Inflammatory macrophage (primary cell): ENCODE data around the gene GALR3.
A peak's percentile ranks its signal among the peaks of the same experiment; 100 is the strongest.
"Not testable (repeated sequence)": the region's sequence is repeated elsewhere in the genome, so short reads cannot be mapped to it uniquely, and the experiment has no call there.

ENCODE experiments used
- DNase-seq, 2 donors: peaks; one replicate each; pipeline ENCODE4 v3.0.0-alpha.2; 2020 to 2022
- total RNA-seq, 18 experiments: gene quantifications; one replicate each; lab custom pipeline; 2026; ENCODE audit warnings: mixed read lengths in 6 of 18, inconsistent platforms in 2 of 18; lab: John Stamatoyannopoulos, UW

GALR3 gene
- total RNA-seq = 0 to 0.13 (median 0) reads per million in 18 experiments

GRCh38 chr22:37823134-37823985 lies at the start of gene GALR3:
Gene GALR3 (plus strand): TSS chr22:37823382. CDS start chr22:37823407, 25 bp downstream.
- no peak for DNase-seq

- DNase-seq = no peak
Measured at GRCh38 chr22:37774728-37775127, 48.5 kb upstream of the GALR3 start.

GRCh38 chr22:37775785-37776638 lies 47.2 kb upstream of the GALR3 start:
- no peak for DNase-seq

- DNase-seq = no peak
Measured at GRCh38 chr22:37776639-37777005, 46.6 kb upstream of the GALR3 start.

GRCh38 chr22:37777122-37777687 lies 46.0 kb upstream of the GALR3 start:
- peak; percentile 32 to 35 for DNase-seq

GRCh38 chr22:37778370-37779009 lies 44.7 kb upstream of the GALR3 start:
- DNase-seq = no peak

- no peak for DNase-seq
Measured at GRCh38 chr22:37781434-37782059, 41.6 kb upstream of the GALR3 start.

- no peak for DNase-seq
Measured at GRCh38 chr22:37782340-37783168, 40.6 kb upstream of the GALR3 start.

GRCh38 chr22:37784829-37785495 lies 38.2 kb upstream of the GALR3 start:
- no peak for DNase-seq

- no peak for DNase-seq
Measured at GRCh38 chr22:37790234-37790633, 32.9 kb upstream of the GALR3 start.

GRCh38 chr22:37792494-37792893 lies 30.7 kb upstream of the GALR3 start:
- DNase-seq = no peak

GRCh38 chr22:37794376-37794775 lies 28.8 kb upstream of the GALR3 start:
- no peak for DNase-seq

GRCh38 chr22:37796079-37796478 lies 27.1 kb upstream of the GALR3 start:
- no peak for DNase-seq

GRCh38 chr22:37797259-37797658 lies 25.9 kb upstream of the GALR3 start:
- not testable (repeated sequence) for DNase-seq

- no peak for DNase-seq
Measured at GRCh38 chr22:37797874-37798500, 25.2 kb upstream of the GALR3 start.

GRCh38 chr22:37799979-37800378 lies 23.2 kb upstream of the GALR3 start:
- not testable (repeated sequence) for DNase-seq

GRCh38 chr22:37801946-37802309 lies 21.3 kb upstream of the GALR3 start:
- no peak for DNase-seq

GRCh38 chr22:37802310-37803194 lies 20.6 kb upstream of the GALR3 start:
- peak in 1 of 2 donors; percentile 46 for DNase-seq

GRCh38 chr22:37803195-37803638 lies 20.0 kb upstream of the GALR3 start:
- no peak for DNase-seq
